Fibroblast of skin of left quadriceps (primary cell): Measurements from ENCODE around the gene TALDO1.

ENCODE experiments used
- DNase-seq, 2 experiments: peaks; one replicate each; pipeline ENCODE4 v3.0.0-alpha.2; 2013; ENCODE audit warnings: low read depth in 2 of 2

The TALDO1 gene

GRCh38 chr11:769887-770641 is 22.8 kb downstream of the TALDO1 start:
- DNase-seq: no peak

- DNase-seq: no peak
These were observed 23.7 kb downstream of the TALDO1 start for GRCh38 chr11:770642-771616.

GRCh38 chr11:771617-772204 is 24.4 kb downstream of the TALDO1 start:
- no peak for DNase-seq

- no peak for DNase-seq
These were observed 25.4 kb downstream of the TALDO1 start for GRCh38 chr11:772429-773390.

- DNase-seq: no peak
These were observed 26.2 kb downstream of the TALDO1 start for GRCh38 chr11:773425-773824.

GRCh38 chr11:773830-774229 is 26.6 kb downstream of the TALDO1 start:
- DNase-seq: no peak

GRCh38 chr11:774873-775592 is 27.8 kb downstream of the TALDO1 start:
- no peak for DNase-seq

GRCh38 chr11:776263-776560 is 28.9 kb downstream of the TALDO1 start:
- no peak for DNase-seq

- no peak for DNase-seq
These were observed 29.5 kb downstream of the TALDO1 start for GRCh38 chr11:776561-777287.

- peak; percentile 63 to 69 for DNase-seq
These were observed 30.3 kb downstream of the TALDO1 start, which contains the start of gene GATD1 for GRCh38 chr11:777288-778255. GATD1 (minus strand) TSS chr11:777487; CDS start chr11:777462, 25 bp downstream.

GRCh38 chr11:778976-779954 is 32.0 kb downstream of the TALDO1 start:
- DNase-seq: no peak

- no peak for DNase-seq
These were observed 32.8 kb downstream of the TALDO1 start for GRCh38 chr11:779955-780532.

GRCh38 chr11:782264-783174 is 35.3 kb downstream of the TALDO1 start:
- DNase-seq: no peak

GRCh38 chr11:783581-784015 is 36.3 kb downstream of the TALDO1 start:
- DNase-seq: peak; percentile 75

- no peak for DNase-seq
These were observed 39.2 kb downstream of the TALDO1 start for GRCh38 chr11:786235-787083.
